ENCODE data around the gene PHETA2.

PHETA2 gene

GRCh38 chr22:42074846-42075676 is 1.0 kb downstream of the PHETA2 start:
- TF ChIP-seq CTCF (conservative IDR thresholded peaks at IDR 0.05; ENCODE audit: low read depth) = no peak
- POLR2A ChIA-PET (ENCODE audit: low non-redundant PET) = no interaction called here
- DNase-seq (ENCODE audit: low spot score) = no peak
- H3K27ac ChIP-seq = peak overlapping the region; percentile 55
- CTCF ChIA-PET = no interaction called here

- POLR2A ChIA-PET (ENCODE audit: low non-redundant PET) = no interaction called here
- DNase-seq (ENCODE audit: low spot score) = no peak
- CTCF ChIA-PET = no interaction called here
- TF ChIP-seq CTCF (conservative IDR thresholded peaks at IDR 0.05; ENCODE audit: low read depth) = no peak
- H3K27ac ChIP-seq = peak overlapping the region; percentile 90; the same call in 1 of the 2 replicates
Measured at GRCh38 chr22:42076764-42077485, 2.9 kb downstream of the PHETA2 start.

DNA sequence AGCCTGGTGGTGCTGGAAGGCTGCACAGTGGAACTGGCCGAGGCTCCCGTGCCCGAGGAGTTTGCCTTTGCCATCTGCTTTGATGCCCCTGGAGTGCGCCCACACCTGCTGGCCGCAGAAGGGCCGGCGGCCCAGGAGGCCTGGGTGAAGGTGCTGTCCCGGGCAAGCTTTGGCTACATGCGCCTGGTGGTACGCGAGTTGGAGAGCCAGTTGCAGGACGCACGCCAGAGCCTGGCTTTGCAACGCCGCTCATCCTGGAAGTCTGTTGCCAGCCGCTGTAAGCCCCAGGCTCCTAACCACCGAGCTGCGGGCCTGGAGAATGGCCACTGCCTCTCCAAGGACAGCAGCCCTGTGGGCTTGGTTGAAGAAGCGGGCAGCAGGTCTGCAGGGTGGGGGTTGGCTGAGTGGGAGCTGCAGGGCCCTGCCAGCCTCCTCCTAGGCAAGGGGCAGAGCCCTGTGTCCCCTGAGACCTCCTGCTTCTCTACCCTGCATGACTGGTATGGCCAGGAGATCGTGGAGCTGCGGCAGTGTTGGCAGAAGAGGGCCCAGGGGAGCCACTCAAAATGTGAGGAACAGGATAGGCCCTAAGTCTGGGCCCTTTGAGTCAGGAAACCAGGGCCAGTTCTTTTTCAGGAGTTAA is 3.6 kb downstream of the PHETA2 start:
- H3K27ac ChIP-seq = peak overlapping the region; percentile 90
- DNase-seq (ENCODE audit: low spot score) = no peak
- TF ChIP-seq CTCF (conservative IDR thresholded peaks at IDR 0.05; ENCODE audit: low read depth) = no peak
- ChIA-PET POLR2A (ENCODE audit: low non-redundant PET) (no interaction called here), CTCF (no interaction called here)

- CTCF ChIA-PET = interaction anchor here (0.7 to 0.9 kb wide), 2 partner anchors 11 to 207 kb away, joined by 3 read pairs; partner anchors contain the start of gene NDUFA6
- no peak for TF ChIP-seq CTCF (conservative IDR thresholded peaks at IDR 0.05; ENCODE audit: low read depth)
- no peak for DNase-seq (ENCODE audit: low spot score)
- POLR2A ChIA-PET (ENCODE audit: low non-redundant PET) = no interaction called here
- H3K27ac ChIP-seq = peak overlapping the region; percentile 90
Measured at GRCh38 chr22:42078469-42079318, 4.6 kb downstream of the PHETA2 start.

DNA sequence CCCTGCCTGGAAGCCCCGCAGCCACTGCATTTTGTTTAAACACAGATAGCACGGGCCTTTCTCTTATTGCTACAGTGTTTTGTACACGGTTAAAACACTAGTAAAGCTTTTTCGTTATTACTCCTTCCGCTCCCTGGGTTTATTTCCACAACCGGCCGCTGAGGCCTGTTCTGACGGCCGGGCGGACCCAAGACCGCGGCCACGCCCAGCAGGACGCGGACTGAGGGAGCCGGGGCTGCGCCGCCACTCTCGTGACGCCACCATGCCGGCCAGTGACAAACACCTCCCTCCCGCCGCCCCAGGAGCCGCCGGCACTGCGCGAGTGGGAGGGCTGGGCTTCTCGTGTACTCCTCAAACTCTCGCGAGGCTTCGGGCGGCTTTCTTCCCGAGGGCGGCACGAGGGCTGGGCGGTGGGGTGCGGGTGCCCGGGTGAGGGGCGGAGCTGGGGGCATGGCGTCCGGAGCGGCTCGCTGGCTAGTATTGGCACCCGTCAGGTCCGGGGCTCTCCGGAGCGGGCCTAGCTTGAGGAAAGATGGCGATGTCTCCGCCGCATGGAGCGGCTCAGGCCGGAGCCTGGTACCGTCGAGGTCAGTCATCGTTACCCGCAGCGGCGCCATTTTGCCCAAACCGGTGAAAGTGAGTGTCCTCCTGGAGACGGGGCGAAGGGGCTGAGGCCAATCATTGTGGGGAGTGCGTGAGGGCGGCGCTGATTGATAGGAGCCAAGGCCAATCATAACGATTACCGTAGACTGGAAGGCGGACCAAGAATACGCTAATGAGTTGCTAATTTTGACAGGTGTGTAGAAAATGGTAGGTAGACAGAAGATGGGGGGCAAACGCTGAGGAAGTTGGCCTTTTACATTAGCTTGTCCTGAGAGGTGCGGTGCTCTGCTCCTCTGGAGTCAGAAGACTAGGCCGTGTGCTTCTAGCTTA is 5.5 kb downstream of the PHETA2 start, which contains the start of gene SMDT1:
SMDT1 (plus strand) TSS at position 382 of the 933 bp plus-strand sequence; CDS start at position 451, 69 bp downstream.
- POLR2A ChIA-PET (ENCODE audit: low non-redundant PET) = no interaction called here
- DNase-seq (ENCODE audit: low spot score) = peak; percentile 100

More for the DNA sequence above, 5.5 kb downstream of the PHETA2 start, which contains the start of gene SMDT1:
- CTCF ChIA-PET = interaction anchor here (0.6 to 1.0 kb wide), 4 partner anchors 11 to 208 kb away, joined by 3 to 4 read pairs (median 3); partner anchors contain the start of gene NDUFA6
- peak within 1 kb of the TSS; percentile 90 for H3K27ac ChIP-seq
- no peak for TF ChIP-seq CTCF (conservative IDR thresholded peaks at IDR 0.05; ENCODE audit: low read depth)

All from RWPE1 (cell line).